NK-92 (cell line): ENCODE data around the gene RASA3.

Experiments
- DNase-seq: peaks from one replicate; lab custom pipeline; 2025; ENCODE audit not compliant: unreplicated experiment; lab: John Stamatoyannopoulos, UW

The RASA3 gene

GRCh38 chr13:114058051-114058867 is 74.2 kb downstream of the RASA3 start:
- no peak for DNase-seq

- DNase-seq: no peak
Observed at GRCh38 chr13:114057166-114058050, 75.0 kb downstream of the RASA3 start.

DNA sequence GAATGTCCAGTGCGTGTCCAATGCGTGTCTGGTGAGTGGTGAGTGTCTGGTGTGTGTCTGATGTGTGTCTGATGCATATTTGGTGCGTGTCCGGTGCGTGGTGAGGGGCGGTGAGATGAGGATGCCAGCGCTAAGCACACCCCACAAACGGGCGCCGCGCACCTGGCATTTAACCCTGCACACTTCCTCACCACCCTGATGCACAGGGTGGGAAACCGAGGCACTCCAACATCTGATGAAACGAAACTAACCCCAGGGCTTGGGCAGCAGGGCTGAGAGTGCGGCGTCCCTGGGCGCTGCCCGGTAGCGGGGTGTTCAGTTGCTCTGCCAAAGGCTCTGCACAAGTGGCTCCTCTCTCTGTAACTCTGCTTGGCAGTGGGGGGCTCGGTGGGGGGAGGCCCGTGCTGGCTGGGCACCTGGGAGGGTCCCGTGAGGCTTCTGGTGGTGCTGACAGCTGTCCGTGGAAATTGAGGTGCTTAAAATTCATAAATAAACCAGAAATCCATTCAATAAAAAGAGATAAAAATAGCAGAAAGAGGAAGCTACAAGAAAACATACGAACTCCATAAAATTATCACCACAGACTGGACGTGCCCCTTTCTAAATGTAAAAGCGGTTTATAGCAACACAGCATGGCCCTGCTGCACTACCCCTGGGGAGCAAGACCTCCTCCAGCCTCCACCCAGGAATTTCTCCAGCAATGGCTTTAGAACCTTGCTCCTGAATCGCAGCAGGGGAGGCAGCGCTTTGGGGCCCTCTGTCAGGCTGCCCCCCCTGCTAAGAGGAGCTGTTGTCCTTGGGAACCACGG is 76.0 kb downstream of the RASA3 start:
- no peak for DNase-seq

GRCh38 chr13:114055766-114056165 is 76.7 kb downstream of the RASA3 start:
- DNase-seq: no peak

DNA sequence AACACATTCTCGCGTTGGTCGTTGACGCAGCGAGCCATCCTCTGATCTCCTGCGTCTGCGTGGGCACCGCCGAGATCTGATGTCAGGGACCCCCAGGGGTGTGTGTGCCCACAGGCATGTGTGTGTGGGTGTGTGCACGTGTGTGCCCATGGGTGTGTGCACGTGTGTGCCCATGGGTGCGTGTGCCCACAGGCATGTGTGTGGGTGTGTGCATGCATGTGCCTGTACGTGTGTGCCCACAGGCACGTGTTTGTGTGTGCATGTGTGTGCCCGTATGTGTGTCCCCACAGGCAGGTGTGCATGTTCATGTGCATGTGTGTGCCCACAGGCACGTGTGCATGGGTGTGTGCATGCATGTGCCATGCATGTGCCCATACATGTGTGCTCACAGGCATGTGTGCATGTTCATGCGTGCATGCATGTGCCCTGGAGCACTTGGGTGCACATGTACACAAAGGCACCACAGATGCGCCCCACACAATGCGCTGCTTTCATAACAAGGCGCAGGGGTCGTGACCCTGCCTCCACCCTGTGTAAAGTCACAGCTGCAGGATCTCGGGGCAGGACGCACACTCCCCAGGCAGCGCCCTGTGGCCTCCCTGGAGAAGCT is 77.5 kb downstream of the RASA3 start:
- DNase-seq: no peak

- DNase-seq: no peak
Observed at GRCh38 chr13:114054264-114054663, 78.2 kb downstream of the RASA3 start.

GRCh38 chr13:114053026-114053425 is 79.4 kb downstream of the RASA3 start:
- DNase-seq: no peak

DNA sequence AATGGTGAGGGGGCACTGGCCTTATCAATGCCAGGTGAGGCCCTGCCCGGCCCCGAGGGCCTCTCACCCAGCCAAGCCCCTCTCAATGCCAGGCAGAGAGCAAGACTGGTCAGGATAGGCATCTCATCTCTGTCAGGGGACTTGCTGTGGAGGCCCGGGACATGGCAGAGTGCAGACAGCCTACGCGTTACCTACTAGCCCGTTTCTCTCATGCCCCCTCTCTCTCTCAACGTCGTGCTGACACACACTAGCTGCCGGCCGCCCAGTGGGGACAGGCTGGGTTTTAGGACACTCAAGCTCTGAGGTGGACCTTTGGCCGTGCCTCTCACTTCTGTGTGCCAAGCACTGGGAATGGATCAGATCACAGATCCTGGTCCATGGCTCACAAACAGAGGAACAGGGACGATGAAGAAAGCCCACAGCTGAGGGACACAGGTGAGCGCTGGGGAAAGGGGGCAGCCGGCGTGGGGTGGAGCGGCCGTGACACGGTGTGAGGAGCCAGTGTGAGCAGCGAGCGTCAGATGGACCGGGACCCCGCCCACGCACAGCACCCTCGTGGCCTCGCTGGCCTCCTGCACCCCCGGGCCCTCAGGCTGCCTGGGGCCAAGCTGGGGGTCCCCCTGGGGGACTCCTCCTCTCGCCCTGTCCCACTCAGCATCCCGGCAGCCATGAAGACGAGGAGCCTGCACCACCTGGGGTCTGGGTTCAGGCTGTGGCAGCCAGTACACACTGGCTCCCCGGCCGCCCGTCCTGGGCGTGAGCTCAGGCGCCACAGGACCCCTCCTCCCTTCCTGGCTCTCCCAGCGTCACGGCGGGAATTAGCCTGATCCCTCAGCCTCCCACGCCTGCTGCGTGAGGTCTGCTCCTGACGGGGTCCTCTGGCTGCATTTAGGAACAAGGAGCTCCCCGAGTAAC is 81.6 kb downstream of the RASA3 start:
- no peak for DNase-seq

DNA sequence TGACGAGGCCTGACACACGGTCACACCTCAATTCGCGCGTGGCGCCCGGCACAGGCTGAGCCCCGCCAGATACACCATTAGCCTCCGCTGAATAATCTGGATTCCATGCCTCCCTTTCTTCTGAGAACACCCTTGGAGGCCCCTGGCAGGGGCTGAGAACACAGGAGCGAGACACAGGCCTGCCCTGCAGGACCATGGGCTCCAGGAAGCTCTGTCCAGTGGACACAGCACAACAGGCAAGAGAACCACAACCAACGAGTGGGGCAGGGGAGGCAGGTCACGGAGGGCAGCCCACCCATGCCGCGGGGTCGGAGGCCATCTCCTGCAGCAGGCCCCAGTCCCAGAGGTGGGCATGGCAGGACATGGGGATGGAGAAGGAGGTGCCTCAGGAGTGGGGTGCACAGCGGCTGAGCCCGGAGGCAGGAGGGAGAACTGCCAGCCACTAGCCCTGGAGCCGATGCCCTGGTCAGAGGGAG is 82.8 kb downstream of the RASA3 start:
- DNase-seq: no peak

- no peak for DNase-seq
Observed at GRCh38 chr13:114049026-114049425, 83.4 kb downstream of the RASA3 start.

GRCh38 chr13:114048443-114048842 is 84.0 kb downstream of the RASA3 start:
- DNase-seq: no peak

DNA sequence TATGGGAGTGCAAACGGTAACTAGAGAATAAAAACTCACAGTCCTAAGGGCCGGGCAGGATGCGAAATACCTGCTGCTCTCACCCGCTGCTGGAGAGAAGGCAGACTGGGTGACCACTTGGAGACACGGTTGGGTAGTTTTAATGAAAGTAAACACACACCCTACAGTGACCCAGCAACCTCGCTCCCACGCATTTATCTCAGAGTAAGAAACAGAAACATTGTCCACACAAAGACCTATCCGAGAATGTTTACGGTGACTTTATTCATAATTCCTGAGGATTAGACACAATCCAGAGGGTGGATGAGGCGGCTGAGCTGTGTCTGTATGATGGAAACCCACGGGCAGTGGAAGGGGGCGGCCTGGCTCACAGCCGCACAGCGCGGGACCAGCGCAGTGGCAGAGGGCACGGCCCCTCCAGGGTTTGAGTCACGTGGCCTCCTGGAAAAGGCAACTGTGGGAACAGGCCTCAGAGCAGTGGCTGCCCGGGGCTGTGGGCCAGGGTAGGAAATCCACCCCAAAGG is 85.0 kb downstream of the RASA3 start:
- DNase-seq: no peak

DNA sequence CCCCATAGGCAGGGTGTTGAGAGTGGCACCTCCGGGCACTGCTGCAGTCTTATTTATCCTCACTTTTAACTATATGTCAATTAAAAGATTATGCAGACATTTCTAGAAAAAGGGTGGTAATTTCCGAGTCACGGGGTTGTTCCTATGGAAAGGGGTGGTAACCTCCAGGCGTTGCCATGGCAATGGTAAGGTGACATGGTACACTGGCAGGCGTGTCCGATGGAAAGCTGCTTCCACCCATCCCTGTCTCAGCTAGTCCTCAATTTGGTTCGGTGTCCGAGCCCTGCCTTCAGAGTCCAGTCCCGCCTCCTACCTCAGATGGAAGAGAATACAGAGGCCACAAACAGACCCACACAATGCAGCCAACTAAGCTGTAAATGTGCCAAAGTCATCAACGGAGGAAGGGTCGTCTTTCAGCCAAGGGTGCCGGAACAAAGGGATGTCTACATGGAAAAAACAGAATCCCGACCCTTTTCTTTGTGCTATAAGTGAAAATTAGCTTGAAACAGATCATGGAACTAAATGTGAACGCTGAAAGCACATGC is 85.9 kb downstream of the RASA3 start:
- no peak for DNase-seq

DNA sequence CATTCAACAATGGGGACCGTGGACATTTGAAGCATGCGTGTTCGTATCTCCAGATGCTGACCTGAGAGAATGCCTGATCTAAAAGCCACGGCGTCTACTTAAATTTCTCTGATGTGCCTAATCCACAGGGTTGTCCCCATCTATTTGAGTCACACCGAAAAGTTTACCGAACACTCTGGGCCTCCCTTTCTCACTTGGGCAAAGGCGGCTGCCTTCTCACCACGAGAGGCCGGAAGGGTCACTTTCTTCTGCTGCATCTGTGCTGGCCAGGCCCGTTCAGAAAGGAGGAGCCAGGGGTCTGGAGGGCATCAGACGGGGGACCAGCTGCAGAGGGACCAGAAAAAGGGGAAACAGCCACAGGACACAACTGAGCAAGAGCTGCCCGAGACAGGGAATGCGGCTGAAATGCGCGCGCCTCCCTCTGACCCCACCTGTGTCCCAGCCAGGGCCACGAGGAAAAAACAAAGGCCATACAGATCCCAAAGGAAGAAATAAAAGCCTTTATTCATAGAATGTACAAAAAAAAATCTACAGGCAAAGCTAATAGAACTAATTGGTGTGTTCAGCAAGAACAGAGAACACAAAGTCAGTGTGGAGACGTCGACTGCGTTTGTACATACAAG is 87.2 kb downstream of the RASA3 start:
- no peak for DNase-seq

DNA sequence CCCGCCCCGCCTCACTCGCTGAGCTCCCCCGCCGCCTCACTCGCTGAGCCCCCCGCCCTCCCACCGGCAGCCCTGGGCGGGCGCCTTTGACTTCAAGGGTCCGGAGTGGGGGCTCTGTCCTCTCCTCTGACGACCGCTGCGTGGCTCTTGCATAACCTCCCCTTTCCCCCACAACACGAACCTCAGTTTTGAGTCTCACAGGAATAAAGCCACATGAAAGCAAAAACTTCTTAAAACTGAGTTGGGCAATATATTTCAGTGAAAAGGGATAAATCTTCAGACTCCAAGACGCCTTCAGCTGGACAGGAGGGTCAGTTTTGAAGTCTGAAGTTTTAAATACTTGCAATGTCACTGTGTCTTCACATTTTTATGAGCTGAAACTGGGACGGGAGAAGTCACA is 87.9 kb downstream of the RASA3 start:
- no peak for DNase-seq

GRCh38 chr13:114043421-114044053 is 88.9 kb downstream of the RASA3 start:
- DNase-seq: no peak

DNA sequence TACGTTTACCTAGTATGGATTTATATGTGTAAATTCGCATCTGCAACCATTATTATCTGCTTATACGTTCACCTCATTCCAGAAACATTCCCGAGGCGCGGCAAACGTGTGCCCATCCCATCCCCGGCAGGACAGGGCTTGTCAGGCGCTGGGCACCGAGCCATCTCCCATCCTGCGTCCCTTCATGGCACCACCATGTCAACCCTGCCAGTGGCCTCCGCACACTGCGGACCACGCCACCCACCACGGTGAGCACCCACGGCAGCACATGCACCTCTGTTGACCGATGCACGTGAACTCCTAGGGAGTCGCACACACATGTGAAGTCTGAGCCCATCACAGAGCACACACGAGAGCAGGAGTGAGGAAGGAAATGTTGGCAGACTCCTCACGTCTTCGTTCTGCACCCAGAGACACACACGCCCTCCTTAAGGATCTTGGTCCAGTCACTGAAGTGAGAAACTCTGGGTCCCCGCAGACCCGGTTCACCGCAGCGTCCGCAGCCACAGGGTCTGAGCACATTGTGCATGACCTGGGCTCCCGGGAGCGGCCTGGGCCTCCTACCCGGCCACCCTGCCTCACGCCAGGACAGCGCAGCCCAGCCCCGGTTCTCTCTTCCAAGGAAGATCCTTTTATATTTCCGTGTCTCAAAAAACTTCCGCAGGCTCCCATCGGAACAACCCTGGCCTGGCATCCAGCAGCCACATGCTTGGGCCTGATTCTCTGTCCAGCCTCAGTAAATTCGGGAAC is 90.2 kb downstream of the RASA3 start:
- no peak for DNase-seq

DNA sequence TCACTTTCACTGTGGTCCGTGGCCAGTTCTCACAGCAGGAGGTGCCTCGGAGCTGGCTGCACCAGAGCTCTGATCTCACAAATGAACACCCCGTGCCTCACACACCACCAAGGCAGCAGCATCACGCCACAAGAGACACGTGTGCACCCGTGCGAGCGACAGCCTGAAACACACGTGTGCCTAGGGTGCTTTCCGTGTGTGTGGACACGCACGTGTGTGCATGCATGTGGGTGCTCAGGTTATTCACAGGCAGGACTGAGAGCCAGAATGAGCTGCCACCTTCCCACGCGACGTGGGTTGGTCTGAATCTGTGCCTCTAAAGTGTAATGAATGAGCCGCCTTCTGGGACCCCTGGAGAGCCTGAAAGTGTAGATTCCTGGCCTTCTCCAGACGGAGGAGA is 90.9 kb downstream of the RASA3 start:
- DNase-seq: no peak
